ENCODE results near the gene VWA1. TPM values are rescaled to one million over a fixed set of nuclear protein-coding genes. Genes with fewer than 3 reads are reported as not detected.

Gene VWA1
- total and polyA plus RNA-seq, 2 of the 4 experiments (the other 2 are of a cell fraction): 1.1 to 6.1 TPM

- Histone ChIP-seq H3K18ac (ENCODE audit: low read depth, low read length) (no peak overlapping the region), H3K27me3 (ENCODE audit: control insufficient read depth, insufficient read depth, low read length) (no peaks in the 10 kb centered on the region; the same call in 1 of the 2 replicates), H3K9me3 (ENCODE audit: control insufficient read depth, insufficient read depth, low read length) (no peaks in the 10 kb centered on the region), H4K20me1 (ENCODE audit: insufficient read depth, low read length) (no peaks in the 10 kb centered on the region), H2BK15ac (ENCODE audit: low read depth, low read length) (no peak overlapping the region), H3K9ac (ENCODE audit: low read depth, low read length) (no peak overlapping the region), H3K4me1 (ENCODE audit: control insufficient read depth, insufficient read depth, low read length) (peaks cover 24% of the 10 kb centered on the region), H3K79me1 (ENCODE audit: low read depth in 1 of 2, low read length in 2 of 2) (0 out of 4 replicates have a peak, but pooled peaks cover 0 to 3% of the 10 kb centered on the region in 2 experiments), H2BK20ac (ENCODE audit: low read depth, low read length) (no peak overlapping the region), H3K56ac (ENCODE audit: extremely low read depth, insufficient read depth, low read length) (no peak overlapping the region), H2BK5ac (ENCODE audit: low read depth, low read length, poor library complexity, severe bottlenecking) (no peak overlapping the region), H3K23ac (ENCODE audit: low read depth, low read length) (0 out of 2 replicates have a peak overlapping the region, but pooled peaks have one; percentile 50), H2BK120ac (ENCODE audit: low read depth, low read length) (no peak overlapping the region), H2AK5ac (ENCODE audit: low read depth, low read length) (peak overlapping the region; percentile 86; the same call in 1 of the 2 replicates), H3K4me2 (ENCODE audit: low read depth, low read length) (no peak overlapping the region), H4K8ac (ENCODE audit: low read depth in 2 of 2, low read length in 2 of 2) (peak overlapping the region; percentile 69 to 75; a peak in 2 of 4 replicates), H3K4me3 (ENCODE audit: insufficient read depth, low read depth, low read length) (no peak overlapping the region), H3K36me3 (ENCODE audit: control insufficient read depth, insufficient read depth, low read length) (no peaks in the 10 kb centered on the region), H3K27ac (ENCODE audit: insufficient read depth, low read length) (no peak overlapping the region), H3K14ac (replicated peaks; ENCODE audit: low read depth, low read length) (no peak overlapping the region), H2AK9ac (replicated peaks; ENCODE audit: low read depth, low read length, poor library complexity) (peak overlapping the region; percentile 45), H3K4ac (ENCODE audit: low read depth, low read length) (peak overlapping the region; percentile 65), H3K9me1 (ENCODE audit: insufficient read depth, low read length) (0 out of 2 replicates have a peak, but pooled peaks cover 7% of the 10 kb centered on the region), H2AFZ (replicated peaks; ENCODE audit: low read length, poor library complexity) (no peak overlapping the region), H4K91ac (ENCODE audit: insufficient read depth, low read depth, low read length) (no peak overlapping the region), H4K5ac (ENCODE audit: low read depth, low read length) (no peak overlapping the region)
- TF ChIP-seq CEBPB (IDR thresholded peaks at IDR 0.05; ENCODE audit: low read depth, low read length) (no peak), RCOR1 (IDR thresholded peaks at IDR 0.05; ENCODE audit: insufficient replicate concordance, low read length) (no peak), SMC3 (IDR thresholded peaks at IDR 0.05; ENCODE audit: low read depth, low read length) (no peak), MAZ (IDR thresholded peaks at IDR 0.05; ENCODE audit: borderline replicate concordance, low read depth, low read length) (no peak), POLR2A (IDR thresholded peaks at IDR 0.05; ENCODE audit: low read depth, low read length) (no peak), ELK1 (IDR thresholded peaks at IDR 0.05; ENCODE audit: borderline replicate concordance, low read depth, low read length) (no peak), CHD1 (IDR thresholded peaks at IDR 0.05; ENCODE audit: low read depth, low read length) (no peak), BHLHE40 (IDR thresholded peaks at IDR 0.05; ENCODE audit: low read depth, low read length) (no peak), RFX5 (IDR thresholded peaks at IDR 0.05; ENCODE audit: low read depth, low read length) (no peak), FOS (IDR thresholded peaks at IDR 0.05; ENCODE audit: low read depth, low read length) (no peak), NFE2L2 (IDR thresholded peaks at IDR 0.05; ENCODE audit: low read depth, low read length) (no peak)
- ATAC-seq (ENCODE audit: low read depth) (no peak), DNase-seq (no peak)
- BruUV-seq (replicated peaks): no TSS peak
- ChIA-PET CTCF (no interaction called here), POLR2A (ENCODE audit: unreplicated experiment) (no interaction called here)
- in situ Hi-C loops (cut with MboI; ENCODE audit: low sequenced_read_pairs) (no loop called here), dilution Hi-C loops (cut with HindIII; ENCODE audit: low sequenced_read_pairs, unreplicated experiment) (no loop called here), intact Hi-C loops (cut with micrococcal nuclease) (no loop called here)
- WGBS, 2 experiments (ENCODE audit: extremely low coverage in 2 of 2, insufficient read length in 1 of 2): 83% methylated on average over 1 of the region's 4 CpGs; no CpG with 5 or more reads in 1 of the 2 experiments
These were observed 725 bp upstream of the VWA1 start for GRCh38 chr1:1434824-1435105.

Measured in IMR-90 (cell line).